Right atrium auricular region (tissue), 2 donors: Measurements from ENCODE around the gene ELL. TPM values are rescaled to one million over a fixed set of nuclear protein-coding genes. Genes with fewer than 3 reads are reported as not detected.

Source experiments
- DNase-seq: peaks from one replicate; pipeline ENCODE4 v3.0.0-alpha.2; 2019; ENCODE audit warnings: low spot score
- H3K27ac ChIP-seq, 2 donors: fragments of 200-600 bp; sonication (generic); 1 replicate in 1 of 2; 2 replicates in 1 of 2; pipeline ENCODE4 v1.5.1; 2016 to 2019
- H3K27me3 ChIP-seq, 2 donors: fragments of 200-600 bp; sonication (generic); one replicate each; pipeline versions ENCODE4 v1.5.1 to v1.6.0; 2017 to 2019
- H3K36me3 ChIP-seq: fragments of 200-600 bp; sonication (generic); one replicate; pipeline ENCODE4 v1.5.1; 2016
- H3K4me1 ChIP-seq, 2 donors: fragments of 200-600 bp; sonication (generic); one replicate each; pipeline versions ENCODE4 v1.5.1 to v1.6.0; 2017 to 2019
- H3K4me3 ChIP-seq, 2 donors: fragments of 200-600 bp; sonication (generic); 1 replicate in 1 of 2; 2 replicates in 1 of 2; pipeline ENCODE4 v1.5.1; 2017 to 2019; ENCODE audit warnings: mild to moderate bottlenecking in 1 of 2, moderate library complexity in 1 of 2
- H3K9me3 ChIP-seq, 2 donors: fragments of 200-600 bp; sonication (generic); one replicate each; pipeline ENCODE4 v1.5.1; 2019
- total RNA-seq, 2 donors: library from RNA; depleted of rRNA; stranded (reverse); fragments of >200 nt; gene quantifications; one replicate each; pipeline ENCODE4 v1.1.0, GENCODE V29; 2016
- TF ChIP-seq, protein P1 (sequence below), 2 donors: fragments of 200-600 bp; sonication (generic); IDR thresholded peaks; one replicate each; pipeline ENCODE4 v1.5.1; 2019; ENCODE audit warnings: antibody characterized with exemption in 2 of 2

ELL gene
- total RNA-seq, 2 donors from 2014 or later, result 12.4 to 17.5 TPM

DNA sequence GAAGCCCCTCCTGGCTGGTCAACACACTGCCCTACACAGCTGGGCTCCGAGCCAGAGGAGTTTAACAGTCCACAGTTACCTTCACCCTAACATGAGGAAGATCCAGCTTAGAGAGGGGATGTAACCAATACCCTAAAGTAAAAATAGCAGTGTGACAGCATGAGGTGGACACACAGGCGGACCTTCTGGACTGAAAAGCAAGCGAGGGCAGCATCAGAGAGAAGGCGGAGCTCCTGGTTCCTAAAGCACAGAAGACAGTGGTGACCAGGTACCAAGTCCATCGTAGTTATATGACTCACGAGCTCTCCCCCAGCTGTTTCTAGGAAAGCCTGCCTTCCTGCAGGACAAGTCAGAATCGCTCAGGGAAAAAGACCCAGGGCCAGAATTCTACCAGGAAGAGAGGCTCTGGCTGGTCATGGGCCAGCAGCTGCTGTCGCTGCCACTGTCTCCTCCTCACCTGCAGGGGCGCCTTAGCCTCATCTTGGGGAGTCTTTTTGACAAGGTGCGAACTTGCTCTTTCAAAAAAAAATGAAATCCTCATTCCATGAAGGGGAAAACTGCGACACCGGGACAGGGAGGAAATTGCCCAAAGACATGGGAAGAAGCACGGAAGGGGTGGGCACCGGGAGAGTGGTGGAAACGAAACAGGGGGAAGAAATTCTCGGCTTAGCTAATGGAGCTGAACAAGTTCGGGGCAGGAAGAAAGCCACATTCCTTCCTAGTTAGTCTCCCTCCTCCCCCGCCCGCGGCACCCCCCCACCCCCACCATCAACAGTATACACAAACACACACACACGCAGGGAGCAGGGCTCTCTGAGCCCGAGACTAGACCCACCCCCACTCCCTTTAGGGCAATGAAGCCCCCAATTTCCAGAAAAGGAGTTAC lies 1.7 kb downstream of the ELL start:
- Histone ChIP-seq H3K9me3 (no peaks in the 10 kb centered on the region), H3K27me3 (no peaks in the 10 kb centered on the region), H3K4me3 (peak overlapping the region; percentile 80 to 99), H3K4me1 (peaks cover 0 to 53% of the 10 kb centered on the region in 2 donors), H3K27ac (peak overlapping the region; percentile 96 to 99), H3K36me3 (no peaks in the 10 kb centered on the region)
- TF ChIP-seq, protein P1, sequence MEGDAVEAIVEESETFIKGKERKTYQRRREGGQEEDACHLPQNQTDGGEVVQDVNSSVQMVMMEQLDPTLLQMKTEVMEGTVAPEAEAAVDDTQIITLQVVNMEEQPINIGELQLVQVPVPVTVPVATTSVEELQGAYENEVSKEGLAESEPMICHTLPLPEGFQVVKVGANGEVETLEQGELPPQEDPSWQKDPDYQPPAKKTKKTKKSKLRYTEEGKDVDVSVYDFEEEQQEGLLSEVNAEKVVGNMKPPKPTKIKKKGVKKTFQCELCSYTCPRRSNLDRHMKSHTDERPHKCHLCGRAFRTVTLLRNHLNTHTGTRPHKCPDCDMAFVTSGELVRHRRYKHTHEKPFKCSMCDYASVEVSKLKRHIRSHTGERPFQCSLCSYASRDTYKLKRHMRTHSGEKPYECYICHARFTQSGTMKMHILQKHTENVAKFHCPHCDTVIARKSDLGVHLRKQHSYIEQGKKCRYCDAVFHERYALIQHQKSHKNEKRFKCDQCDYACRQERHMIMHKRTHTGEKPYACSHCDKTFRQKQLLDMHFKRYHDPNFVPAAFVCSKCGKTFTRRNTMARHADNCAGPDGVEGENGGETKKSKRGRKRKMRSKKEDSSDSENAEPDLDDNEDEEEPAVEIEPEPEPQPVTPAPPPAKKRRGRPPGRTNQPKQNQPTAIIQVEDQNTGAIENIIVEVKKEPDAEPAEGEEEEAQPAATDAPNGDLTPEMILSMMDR (IDR thresholded peaks at IDR 0.05), result peak; percentile 28 to 67
- peak; percentile 76 for DNase-seq

DNA sequence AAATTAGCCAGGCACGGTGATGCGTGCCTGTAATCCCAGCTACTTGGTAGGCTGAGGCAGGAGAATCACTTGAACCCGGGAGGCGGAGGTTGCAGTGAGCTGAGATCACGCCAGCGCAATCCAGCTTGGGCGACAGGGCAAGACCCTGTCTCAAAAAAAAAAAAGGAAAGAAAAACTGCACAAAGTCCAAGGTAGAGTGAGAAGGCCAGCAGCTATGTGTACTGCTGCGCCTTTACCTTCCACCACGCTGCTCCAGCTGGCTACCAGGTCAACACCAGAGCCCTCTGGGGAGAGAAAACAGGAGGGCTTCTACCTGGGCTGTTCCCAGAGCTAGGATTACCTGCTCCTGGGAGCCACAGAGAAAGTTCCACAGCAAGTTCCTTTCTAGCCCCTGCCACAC lies 3.2 kb downstream of the ELL start:
- peak overlapping the region; percentile 96 to 99 for H3K27ac ChIP-seq
- no peak overlapping the region for H3K4me3 ChIP-seq
- TF ChIP-seq, protein P1 (IDR thresholded peaks at IDR 0.05), result no peak
- H3K36me3 ChIP-seq, result no peaks in the 10 kb centered on the region
- peaks cover 0 to 69% of the 10 kb centered on the region in 2 donors for H3K4me1 ChIP-seq
- no peaks in the 10 kb centered on the region for H3K27me3 ChIP-seq
- no peak for DNase-seq
- no peaks in the 10 kb centered on the region for H3K9me3 ChIP-seq

DNA sequence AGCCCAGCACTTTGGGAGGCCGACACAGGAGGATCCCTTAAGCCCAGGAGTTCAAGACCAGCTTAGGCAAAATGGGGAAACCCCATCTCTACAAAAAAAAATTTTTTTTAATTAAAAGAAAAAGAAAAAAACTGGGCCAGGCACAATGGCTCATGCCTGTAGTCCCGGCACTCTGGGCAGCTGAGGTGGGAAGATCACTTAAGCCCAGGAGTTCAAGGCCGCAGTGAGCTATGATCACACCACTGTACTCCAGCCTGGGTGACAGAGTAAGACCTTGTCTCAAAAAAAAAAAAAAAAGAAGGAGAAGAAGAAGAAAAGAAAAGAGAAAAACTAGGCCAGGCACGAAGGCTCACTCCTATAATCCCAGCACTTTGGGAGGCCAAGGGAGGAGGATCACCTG lies 4.3 kb downstream of the ELL start:
- no peaks in the 10 kb centered on the region for H3K36me3 ChIP-seq
- no peak overlapping the region for H3K4me3 ChIP-seq
- H3K27ac ChIP-seq, result peak overlapping the region; percentile 95 to 99
- TF ChIP-seq, protein P1 (IDR thresholded peaks at IDR 0.05), result no peak
- DNase-seq, result no peak
- no peaks in the 10 kb centered on the region for H3K27me3 ChIP-seq
- H3K9me3 ChIP-seq, result no peaks in the 10 kb centered on the region
- H3K4me1 ChIP-seq, result peaks cover 0 to 79% of the 10 kb centered on the region in 2 donors

DNA sequence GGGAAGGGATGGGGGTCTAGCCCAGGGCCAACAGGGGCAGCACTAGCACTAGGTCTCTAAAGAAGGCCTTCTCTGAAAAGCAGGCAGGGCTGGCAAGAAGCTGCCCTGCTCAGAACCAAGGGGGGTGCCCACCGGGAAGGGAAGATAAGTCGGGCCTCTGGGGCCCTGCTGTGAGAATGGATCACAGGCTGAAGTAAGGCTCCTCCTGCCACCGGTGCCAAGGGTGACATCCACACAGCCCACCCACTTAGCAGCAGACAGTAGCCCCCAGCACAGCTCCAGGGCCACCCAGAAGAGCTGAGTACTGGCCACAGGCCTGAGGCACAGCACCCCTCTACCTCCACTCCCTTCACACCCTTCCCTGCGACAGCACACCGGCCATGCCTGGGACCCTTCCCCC lies 5.9 kb downstream of the ELL start:
- TF ChIP-seq, protein P1 (IDR thresholded peaks at IDR 0.05), result no peak
- H3K27me3 ChIP-seq, result no peaks in the 10 kb centered on the region
- H3K4me1 ChIP-seq, result peaks cover 0 to 90% of the 10 kb centered on the region in 2 donors
- peak overlapping the region; percentile 85 to 95 for H3K27ac ChIP-seq
- no peaks in the 10 kb centered on the region for H3K9me3 ChIP-seq
- no peak overlapping the region for H3K4me3 ChIP-seq
- H3K36me3 ChIP-seq, result no peaks in the 10 kb centered on the region
- DNase-seq, result no peak

DNA sequence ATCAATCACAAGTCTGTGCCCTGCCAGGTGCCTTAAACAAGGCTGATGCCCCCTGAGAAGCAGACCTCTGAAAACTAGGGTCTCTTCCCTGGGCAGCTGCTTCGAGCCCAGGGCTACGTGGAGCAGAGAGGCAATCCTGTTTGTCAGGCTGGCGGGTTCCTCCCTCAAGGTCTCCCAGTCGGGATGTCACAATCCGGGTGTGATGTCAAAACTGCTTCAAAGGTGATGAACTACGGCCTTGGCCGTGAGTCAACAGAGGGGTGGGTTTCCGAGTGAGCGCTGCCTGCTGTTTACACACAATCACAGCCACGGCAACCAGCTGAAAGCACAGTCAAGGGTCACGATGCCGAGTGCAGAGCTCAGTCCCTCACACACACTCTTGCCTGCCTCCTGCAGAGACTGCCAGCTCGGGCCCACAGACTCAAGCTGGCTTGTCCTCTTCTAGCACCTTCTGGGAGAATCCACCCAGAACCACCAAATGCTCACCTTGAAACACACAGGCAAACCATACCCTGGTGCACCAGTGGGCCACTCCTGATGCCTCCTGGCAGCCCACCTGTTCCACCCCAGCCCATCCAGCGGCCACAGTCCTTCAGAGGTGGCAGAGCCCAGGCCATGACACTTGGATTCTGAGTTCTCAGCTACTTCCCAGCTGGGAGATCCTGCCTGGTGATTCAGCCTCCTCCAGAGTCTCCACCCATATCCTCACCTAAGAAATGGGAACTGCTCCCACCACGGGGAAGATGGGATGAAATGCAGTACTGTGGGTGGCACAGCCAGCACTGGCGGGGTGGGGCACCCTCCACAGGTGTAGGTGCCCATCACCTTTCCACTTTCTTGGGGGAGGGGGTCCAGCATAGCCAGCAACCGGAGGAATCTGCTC lies 6.8 kb downstream of the ELL start:
- H3K36me3 ChIP-seq, result no peaks in the 10 kb centered on the region
- H3K9me3 ChIP-seq, result no peaks in the 10 kb centered on the region
- TF ChIP-seq, protein P1 (IDR thresholded peaks at IDR 0.05), result no peak
- peak; percentile 88 for DNase-seq
- H3K27ac ChIP-seq, result peak overlapping the region; percentile 85 to 95
- peaks cover 0 to 89% of the 10 kb centered on the region in 2 donors for H3K4me1 ChIP-seq
- no peak overlapping the region for H3K4me3 ChIP-seq
- no peaks in the 10 kb centered on the region for H3K27me3 ChIP-seq
